MM.1S (cell line): ENCODE results near the gene CASP12.

Source experiments
- DNase-seq: peaks from one replicate; pipeline ENCODE4 v3.0.0-alpha.2; 2015
- H2AFZ ChIP-seq: fragments of 300-600 bp; sonication (generic); 2 replicates; pipeline ENCODE4 v1.6.0; 2016; ENCODE audit warnings: antibody characterized with exemption, low read length
- H3F3A ChIP-seq: fragments of 300-600 bp; sonication (generic); 2 replicates; pipeline ENCODE4 v1.6.1; 2016; ENCODE audit warnings: mild to moderate bottlenecking, antibody characterized with exemption, low read length, moderate library complexity, mixed read lengths; ENCODE audit not compliant: insufficient read depth
- H3K27ac ChIP-seq: fragments of 300-600 bp; sonication (generic); 2 replicates; pipeline ENCODE4 v1.5.1; 2016; ENCODE audit warnings: mild to moderate bottlenecking, low read length
- H3K27me3 ChIP-seq: fragments of 300-600 bp; sonication (generic); replicated peaks from 2 replicates; pipeline ENCODE4 v1.6.0; 2016; ENCODE audit warnings: low read length; ENCODE audit not compliant: insufficient read depth
- H3K36me3 ChIP-seq: fragments of 300-600 bp; sonication (generic); replicated peaks from 2 replicates; pipeline ENCODE4 v1.6.1; 2016; ENCODE audit warnings: mild to moderate bottlenecking, low read length, mixed read lengths; ENCODE audit not compliant: insufficient read depth
- H3K4me1 ChIP-seq: fragments of 300-600 bp; sonication (generic); 2 replicates; pipeline ENCODE4 v1.6.1; 2016; ENCODE audit warnings: low read length, mixed read lengths
- H3K4me2 ChIP-seq: fragments of 300-600 bp; sonication (generic); 2 replicates; pipeline ENCODE4 v1.6.0; 2016; ENCODE audit warnings: low read depth, low read length
- H3K4me3 ChIP-seq: fragments of 300-600 bp; sonication (generic); 2 replicates; pipeline ENCODE4 v1.5.1; 2016; ENCODE audit warnings: low read length, mixed read lengths
- H3K79me2 ChIP-seq: fragments of 300-600 bp; sonication (generic); 2 replicates; pipeline ENCODE4 v1.6.1; 2016; ENCODE audit warnings: mixed run types, low read length, mixed read lengths
- H3K9ac ChIP-seq: fragments of 300-600 bp; sonication (generic); 2 replicates; pipeline ENCODE4 v1.6.1; 2016; ENCODE audit warnings: low read length, mixed read lengths
- H3K9me2 ChIP-seq: fragments of 300-600 bp; sonication (generic); replicated peaks from 2 replicates; pipeline ENCODE4 v1.6.1; 2016; ENCODE audit warnings: mild to moderate bottlenecking, low read length, mixed read lengths; ENCODE audit not compliant: insufficient read depth
- H3K9me3 ChIP-seq: fragments of 300-600 bp; sonication (generic); replicated peaks from 2 replicates; pipeline ENCODE4 v1.6.1; 2016; ENCODE audit warnings: mild to moderate bottlenecking, low read length, mixed read lengths; ENCODE audit not compliant: insufficient read depth
- H4K20me1 ChIP-seq: fragments of 300-600 bp; sonication (generic); 2 replicates; pipeline ENCODE4 v1.6.1; 2016; ENCODE audit warnings: mild to moderate bottlenecking, low read length, moderate library complexity, mixed read lengths; ENCODE audit not compliant: insufficient read depth
- CTCF ChIP-seq: fragments of 300-600 bp; sonication (generic); IDR thresholded peaks from 2 replicates; pipeline ENCODE4 v1.5.1; 2016; ENCODE audit warnings: antibody characterized with exemption, low read length, mixed read lengths
- EZH2 ChIP-seq: fragments of 300-600 bp; sonication (generic); optimal IDR thresholded peaks from 2 replicates; pipeline ENCODE3; 2017; ENCODE audit warnings: low read depth, mild to moderate bottlenecking, antibody characterized with exemption, low read length, mixed read lengths
- EZH2phosphoT487 ChIP-seq: fragments of 300-600 bp; sonication (generic); IDR thresholded peaks from 2 replicates; pipeline ENCODE4 v1.6.1; 2018; ENCODE audit warnings: antibody characterized with exemption, low read length

Gene CASP12

GRCh38 chr11:104899226-104899625, 966 bp upstream of the CASP12 start:
- H3K36me3 ChIP-seq: no peaks in the 10 kb centered on the region
- no peak overlapping the region for H3K4me3 ChIP-seq
- TF ChIP-seq CTCF (no peak), EZH2phosphoT487 (no peak), EZH2 (no peak)
- no peaks in the 10 kb centered on the region for H3K79me2 ChIP-seq
- H3F3A ChIP-seq: no peaks in the 10 kb centered on the region
- H4K20me1 ChIP-seq: no peaks in the 10 kb centered on the region
- no peak overlapping the region for H3K4me2 ChIP-seq
- H3K4me1 ChIP-seq: no peaks in the 10 kb centered on the region
- no peak overlapping the region for H3K9ac ChIP-seq
- H3K27ac ChIP-seq: no peak overlapping the region
- no peaks in the 10 kb centered on the region for H3K9me2 ChIP-seq
- no peaks in the 10 kb centered on the region for H3K9me3 ChIP-seq
- no peak for DNase-seq
- H3K27me3 ChIP-seq: no peaks in the 10 kb centered on the region
- H2AFZ ChIP-seq: no peak overlapping the region

GRCh38 chr11:104898685-104899013, 389 bp upstream of the CASP12 start:
- no peak overlapping the region for H2AFZ ChIP-seq
- no peak overlapping the region for H3K27ac ChIP-seq
- no peak for DNase-seq
- H3K9ac ChIP-seq: no peak overlapping the region
- no peaks in the 10 kb centered on the region for H4K20me1 ChIP-seq
- H3F3A ChIP-seq: no peaks in the 10 kb centered on the region
- no peaks in the 10 kb centered on the region for H3K27me3 ChIP-seq
- TF ChIP-seq CTCF (no peak), EZH2 (no peak), EZH2phosphoT487 (no peak)
- H3K4me2 ChIP-seq: no peak overlapping the region
- no peaks in the 10 kb centered on the region for H3K4me1 ChIP-seq
- H3K36me3 ChIP-seq: no peaks in the 10 kb centered on the region
- H3K9me2 ChIP-seq: no peaks in the 10 kb centered on the region
- no peak overlapping the region for H3K4me3 ChIP-seq
- H3K9me3 ChIP-seq: no peaks in the 10 kb centered on the region
- H3K79me2 ChIP-seq: no peaks in the 10 kb centered on the region

- Histone ChIP-seq H3K27me3 (no peaks in the 10 kb centered on the region), H3K36me3 (no peaks in the 10 kb centered on the region), H3K9me2 (no peaks in the 10 kb centered on the region), H3K9me3 (no peaks in the 10 kb centered on the region), H3K4me2 (no peak overlapping the region), H4K20me1 (no peaks in the 10 kb centered on the region), H3K79me2 (no peaks in the 10 kb centered on the region), H3K9ac (no peak overlapping the region), H3K4me3 (no peak overlapping the region), H3K27ac (no peak overlapping the region), H3F3A (no peaks in the 10 kb centered on the region), H3K4me1 (no peaks in the 10 kb centered on the region), H2AFZ (no peak overlapping the region)
- no peak for TF ChIP-seq CTCF
- TF ChIP-seq EZH2phosphoT487: no peak
- TF ChIP-seq EZH2: no peak
- no peak for DNase-seq
These were observed 2.6 kb downstream of the CASP12 start for GRCh38 chr11:104895634-104896033.
